HL-60 (cell line): ENCODE results near the gene LCE1A.
A peak's percentile ranks its signal among the peaks of the same experiment; 100 is the strongest.

Source experiments
- DNase-seq, 2 experiments: peaks; one replicate each; pipeline ENCODE4 v3.0.0-alpha.2; 2010 to 2020; ENCODE audit warnings: low read depth in 1 of 2, low spot score in 1 of 2
- H3K27ac ChIP-seq: fragments of 250-450 bp; sonication (Bioruptor Pico); replicated peaks from 2 replicates; pipeline ENCODE4 v1.5.1; 2020; ENCODE audit warnings: mild to moderate bottlenecking, moderate library complexity
- H3K27me3 ChIP-seq: fragments of 250-450 bp; sonication (Bioruptor Pico); 2 replicates; pipeline ENCODE4 v1.5.1; 2021; ENCODE audit warnings: mild to moderate bottlenecking, moderate library complexity; ENCODE audit not compliant: insufficient read depth, poor library complexity, severe bottlenecking
- H3K4me3 ChIP-seq: replicated peaks from 2 replicates; pipeline ENCODE4 v1.5.1; 2011; ENCODE audit warnings: mild to moderate bottlenecking, control low read depth, low read length; ENCODE audit not compliant: insufficient read depth
- GABPA ChIP-seq: IDR thresholded peaks from 2 replicates; pipeline ENCODE4 v1.6.1; 2012; ENCODE audit warnings: low read depth
- POLR2AphosphoS5 ChIP-seq: IDR thresholded peaks from 2 replicates; pipeline ENCODE4 v1.6.1; 2012; ENCODE audit warnings: low read depth
- SPI1 ChIP-seq: IDR thresholded peaks from 2 replicates; pipeline ENCODE4 v1.6.1; 2012; ENCODE audit warnings: low read depth, mild to moderate bottlenecking, borderline replicate concordance
- long read RNA-seq: library from polyadenylated mRNA; unstranded; transcript quantifications from one replicate; pipeline ENCODE4 v2.0.0, GENCODE V29; 2020
- TF ChIP-seq, protein P1 (sequence below): IDR thresholded peaks from 2 replicates; pipeline ENCODE4 v1.6.1; 2012; ENCODE audit warnings: low read depth; ENCODE audit not compliant: insufficient replicate concordance
- TF ChIP-seq, protein P2 (sequence below): IDR thresholded peaks from one replicate; pipeline ENCODE4 v1.5.1; 2011; ENCODE audit warnings: low read length, control low read depth, inconsistent platforms; ENCODE audit not compliant: insufficient read depth

Gene LCE1A, protein sequence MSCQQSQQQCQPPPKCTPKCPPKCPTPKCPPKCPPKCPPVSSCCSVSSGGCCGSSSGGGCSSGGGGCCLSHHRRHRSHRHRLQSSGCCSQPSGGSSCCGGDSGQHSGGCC
- long read RNA-seq, result 0 reads

DNA sequence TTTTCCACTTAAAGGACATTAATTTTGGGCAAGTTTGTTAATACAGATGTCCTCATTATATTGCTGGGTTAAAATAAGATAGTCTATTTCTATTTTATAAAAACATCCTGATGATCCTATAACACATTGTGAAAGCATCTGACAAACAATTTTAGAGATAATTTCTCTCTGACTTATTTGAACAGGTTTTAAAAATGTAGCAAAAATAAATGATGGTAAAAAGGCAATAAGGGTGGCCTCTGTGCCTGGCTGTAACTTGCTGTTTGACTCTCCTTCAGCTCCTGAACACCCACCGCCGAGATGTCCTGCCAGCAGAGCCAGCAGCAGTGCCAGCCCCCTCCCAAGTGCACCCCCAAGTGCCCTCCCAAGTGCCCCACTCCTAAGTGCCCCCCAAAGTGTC lies at the start of gene LCE1A:
TSS of gene LCE1A (plus strand) at position 301 of the 400 bp plus-strand sequence. CDS start at position 301, 0 bp downstream.
- Histone ChIP-seq H3K4me3 (no peak within 1 kb of the TSS), H3K27ac (no peak within 1 kb of the TSS), H3K27me3 (peaks cover 3% of the 10 kb centered on the region)
- DNase-seq, result no peak
- TF ChIP-seq GABPA (no peak), POLR2AphosphoS5 (no peak), SPI1 (no peak)
- TF ChIP-seq, protein P1, sequence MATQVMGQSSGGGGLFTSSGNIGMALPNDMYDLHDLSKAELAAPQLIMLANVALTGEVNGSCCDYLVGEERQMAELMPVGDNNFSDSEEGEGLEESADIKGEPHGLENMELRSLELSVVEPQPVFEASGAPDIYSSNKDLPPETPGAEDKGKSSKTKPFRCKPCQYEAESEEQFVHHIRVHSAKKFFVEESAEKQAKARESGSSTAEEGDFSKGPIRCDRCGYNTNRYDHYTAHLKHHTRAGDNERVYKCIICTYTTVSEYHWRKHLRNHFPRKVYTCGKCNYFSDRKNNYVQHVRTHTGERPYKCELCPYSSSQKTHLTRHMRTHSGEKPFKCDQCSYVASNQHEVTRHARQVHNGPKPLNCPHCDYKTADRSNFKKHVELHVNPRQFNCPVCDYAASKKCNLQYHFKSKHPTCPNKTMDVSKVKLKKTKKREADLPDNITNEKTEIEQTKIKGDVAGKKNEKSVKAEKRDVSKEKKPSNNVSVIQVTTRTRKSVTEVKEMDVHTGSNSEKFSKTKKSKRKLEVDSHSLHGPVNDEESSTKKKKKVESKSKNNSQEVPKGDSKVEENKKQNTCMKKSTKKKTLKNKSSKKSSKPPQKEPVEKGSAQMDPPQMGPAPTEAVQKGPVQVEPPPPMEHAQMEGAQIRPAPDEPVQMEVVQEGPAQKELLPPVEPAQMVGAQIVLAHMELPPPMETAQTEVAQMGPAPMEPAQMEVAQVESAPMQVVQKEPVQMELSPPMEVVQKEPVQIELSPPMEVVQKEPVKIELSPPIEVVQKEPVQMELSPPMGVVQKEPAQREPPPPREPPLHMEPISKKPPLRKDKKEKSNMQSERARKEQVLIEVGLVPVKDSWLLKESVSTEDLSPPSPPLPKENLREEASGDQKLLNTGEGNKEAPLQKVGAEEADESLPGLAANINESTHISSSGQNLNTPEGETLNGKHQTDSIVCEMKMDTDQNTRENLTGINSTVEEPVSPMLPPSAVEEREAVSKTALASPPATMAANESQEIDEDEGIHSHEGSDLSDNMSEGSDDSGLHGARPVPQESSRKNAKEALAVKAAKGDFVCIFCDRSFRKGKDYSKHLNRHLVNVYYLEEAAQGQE, result no peak
- TF ChIP-seq, protein P2, sequence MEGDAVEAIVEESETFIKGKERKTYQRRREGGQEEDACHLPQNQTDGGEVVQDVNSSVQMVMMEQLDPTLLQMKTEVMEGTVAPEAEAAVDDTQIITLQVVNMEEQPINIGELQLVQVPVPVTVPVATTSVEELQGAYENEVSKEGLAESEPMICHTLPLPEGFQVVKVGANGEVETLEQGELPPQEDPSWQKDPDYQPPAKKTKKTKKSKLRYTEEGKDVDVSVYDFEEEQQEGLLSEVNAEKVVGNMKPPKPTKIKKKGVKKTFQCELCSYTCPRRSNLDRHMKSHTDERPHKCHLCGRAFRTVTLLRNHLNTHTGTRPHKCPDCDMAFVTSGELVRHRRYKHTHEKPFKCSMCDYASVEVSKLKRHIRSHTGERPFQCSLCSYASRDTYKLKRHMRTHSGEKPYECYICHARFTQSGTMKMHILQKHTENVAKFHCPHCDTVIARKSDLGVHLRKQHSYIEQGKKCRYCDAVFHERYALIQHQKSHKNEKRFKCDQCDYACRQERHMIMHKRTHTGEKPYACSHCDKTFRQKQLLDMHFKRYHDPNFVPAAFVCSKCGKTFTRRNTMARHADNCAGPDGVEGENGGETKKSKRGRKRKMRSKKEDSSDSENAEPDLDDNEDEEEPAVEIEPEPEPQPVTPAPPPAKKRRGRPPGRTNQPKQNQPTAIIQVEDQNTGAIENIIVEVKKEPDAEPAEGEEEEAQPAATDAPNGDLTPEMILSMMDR, result no peak

DNA sequence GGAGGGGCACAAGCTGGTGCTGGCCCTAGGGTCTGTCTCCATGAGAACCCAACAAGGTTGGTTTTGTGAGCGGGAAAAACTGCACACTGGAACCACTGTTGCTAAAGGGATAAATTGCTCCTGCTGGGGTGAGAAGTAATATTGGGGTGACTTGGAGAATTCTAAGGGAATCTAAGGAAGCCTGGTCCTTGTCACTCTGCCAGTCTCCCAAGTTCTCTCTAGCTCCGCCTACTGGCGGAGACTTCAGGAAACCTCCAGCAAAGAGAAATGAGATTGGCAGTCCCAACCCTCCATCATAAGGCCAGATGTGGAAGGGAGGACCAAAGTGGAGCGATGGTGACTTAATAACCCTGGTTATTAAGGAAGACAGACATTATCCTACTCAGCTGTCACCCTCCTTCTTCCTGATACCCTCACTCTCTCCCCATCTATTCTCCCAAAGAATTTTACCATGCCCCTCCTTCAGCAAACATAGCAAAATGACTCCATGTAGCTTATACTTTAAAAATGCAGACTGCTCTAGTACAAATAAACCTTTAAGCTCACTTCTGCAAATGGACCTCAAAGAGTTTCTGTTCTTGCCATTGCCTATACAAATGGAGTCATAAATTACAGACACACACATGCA lies 49.6 kb upstream of the LCE1A start:
- H3K4me3 ChIP-seq, result no peak overlapping the region

DNA sequence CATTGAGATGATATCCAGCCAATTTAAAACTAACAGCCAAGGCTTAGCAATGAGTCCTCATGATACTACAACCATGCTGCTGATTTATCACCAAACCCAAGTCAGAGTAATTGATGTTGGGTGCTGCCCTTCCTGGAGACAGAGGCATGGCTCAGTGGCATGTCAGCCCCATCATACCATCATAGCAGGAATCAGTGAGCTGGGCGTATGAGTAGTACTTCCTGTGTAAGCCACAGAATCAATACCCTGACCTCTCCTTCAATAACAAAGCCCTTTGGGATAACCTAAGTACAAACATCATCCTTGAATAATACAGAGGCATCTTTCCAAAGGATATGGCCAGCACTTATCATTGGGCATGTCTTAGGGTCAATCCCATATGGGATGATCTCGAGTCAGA lies 44.2 kb upstream of the LCE1A start:
- no peak overlapping the region for H3K4me3 ChIP-seq
- TF ChIP-seq GABPA (no peak), SPI1 (no peak), POLR2AphosphoS5 (no peak)
- TF ChIP-seq, protein P2, result no peak
- TF ChIP-seq, protein P1, result no peak
- no peak overlapping the region for H3K27ac ChIP-seq
- peaks cover 7% of the 10 kb centered on the region for H3K27me3 ChIP-seq
- no peak for DNase-seq

More for the DNA sequence above, 49.6 kb upstream of the LCE1A start:
- no peaks in the 10 kb centered on the region for H3K27me3 ChIP-seq
- DNase-seq, result peak in 1 of 2 experiments; percentile 1
- TF ChIP-seq POLR2AphosphoS5, result no peak
- TF ChIP-seq, protein P2, result peak; percentile 33
- no peak overlapping the region for H3K27ac ChIP-seq

DNA sequence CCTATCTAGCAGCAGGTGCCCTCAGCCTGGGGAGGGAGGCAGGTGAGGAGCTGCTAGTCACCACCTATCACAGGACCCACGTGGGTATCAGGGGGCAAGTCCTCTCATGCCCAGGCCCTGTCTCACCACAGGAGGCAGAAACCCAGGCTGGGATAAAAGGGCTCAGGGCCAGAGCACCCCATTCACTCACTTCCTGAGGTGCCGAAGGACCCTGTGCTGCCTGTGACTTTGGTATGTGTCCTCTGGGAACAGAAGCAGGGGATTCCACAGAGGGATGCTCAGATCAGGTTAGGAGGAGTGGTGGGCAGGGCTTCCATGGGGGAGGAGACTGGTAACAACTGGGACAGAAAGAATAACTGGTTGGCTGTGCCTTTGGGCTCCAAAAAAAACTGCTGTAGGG lies 41.2 kb upstream of the LCE1A start, which contains the start of gene LCE1E:
TSS of gene LCE1E (plus strand) at position 181 of the 400 bp plus-strand sequence. CDS start 1,043 bp downstream, outside the sequence.
- DNase-seq, result no peak
- H3K4me3 ChIP-seq, result no peak within 1 kb of the TSS
- TF ChIP-seq, protein P2, result no peak
- TF ChIP-seq GABPA, result no peak
- TF ChIP-seq POLR2AphosphoS5, result no peak
- TF ChIP-seq, protein P1, result no peak
- no peak for TF ChIP-seq SPI1
- H3K27ac ChIP-seq, result no peak within 1 kb of the TSS
- peaks cover 7% of the 10 kb centered on the region for H3K27me3 ChIP-seq
